ENCODE results near the gene RALGAPA2.
"Not testable (repeated sequence)": the region's sequence is repeated elsewhere in the genome, so short reads cannot be mapped to it uniquely, and the experiment has no call there.

Gene RALGAPA2

GRCh38 chr20:20546402-20546801, 166.0 kb downstream of the RALGAPA2 start:
- DNase-seq (ENCODE audit: low read depth in 2 of 3, low spot score in 1 of 3): peak in 2 of 3 donors; percentile 5 to 14

GRCh38 chr20:20543348-20543747, 169.1 kb downstream of the RALGAPA2 start:
- DNase-seq (ENCODE audit: low read depth in 2 of 3, low spot score in 1 of 3): not testable (repeated sequence)

GRCh38 chr20:20536240-20536933, 176.1 kb downstream of the RALGAPA2 start:
- DNase-seq (ENCODE audit: low read depth in 2 of 3, low spot score in 1 of 3): no peak

- DNase-seq (ENCODE audit: low read depth in 2 of 3, low spot score in 1 of 3): no peak
Measured at GRCh38 chr20:20535051-20535450, 177.4 kb downstream of the RALGAPA2 start.

- no peak for DNase-seq (ENCODE audit: low read depth in 2 of 3, low spot score in 1 of 3)
Measured at GRCh38 chr20:20531283-20531682, 181.2 kb downstream of the RALGAPA2 start.

- no peak for DNase-seq (ENCODE audit: low read depth in 2 of 3, low spot score in 1 of 3)
Measured at GRCh38 chr20:20530428-20531151, 181.9 kb downstream of the RALGAPA2 start.

- no peak for DNase-seq (ENCODE audit: low read depth in 2 of 3, low spot score in 1 of 3)
Measured at GRCh38 chr20:20529597-20529996, 182.8 kb downstream of the RALGAPA2 start.

- no peak for DNase-seq (ENCODE audit: low read depth in 2 of 3, low spot score in 1 of 3)
Measured at GRCh38 chr20:20528861-20529260, 183.6 kb downstream of the RALGAPA2 start.

- no peak for DNase-seq (ENCODE audit: low read depth in 2 of 3, low spot score in 1 of 3)
Measured at GRCh38 chr20:20527661-20528060, 184.8 kb downstream of the RALGAPA2 start.

- no peak for DNase-seq (ENCODE audit: low read depth in 2 of 3, low spot score in 1 of 3)
Measured at GRCh38 chr20:20525756-20526155, 186.7 kb downstream of the RALGAPA2 start.

- DNase-seq (ENCODE audit: low read depth in 2 of 3, low spot score in 1 of 3): no peak
Measured at GRCh38 chr20:20525214-20525613, 187.2 kb downstream of the RALGAPA2 start.

- no peak for DNase-seq (ENCODE audit: low read depth in 2 of 3, low spot score in 1 of 3)
Measured at GRCh38 chr20:20524756-20525155, 187.7 kb downstream of the RALGAPA2 start.

GRCh38 chr20:20521736-20522135, 190.7 kb downstream of the RALGAPA2 start:
- DNase-seq (ENCODE audit: low read depth in 2 of 3, low spot score in 1 of 3): no peak

GRCh38 chr20:20520776-20521175, 191.7 kb downstream of the RALGAPA2 start:
- DNase-seq (ENCODE audit: low read depth in 2 of 3, low spot score in 1 of 3): no peak

GRCh38 chr20:20519269-20519668, 193.2 kb downstream of the RALGAPA2 start:
- DNase-seq (ENCODE audit: low read depth in 2 of 3, low spot score in 1 of 3): no peak

GRCh38 chr20:20518263-20518662, 194.2 kb downstream of the RALGAPA2 start:
- no peak for DNase-seq (ENCODE audit: low read depth in 2 of 3, low spot score in 1 of 3)

GRCh38 chr20:20517296-20517695, 195.1 kb downstream of the RALGAPA2 start:
- DNase-seq (ENCODE audit: low read depth in 2 of 3, low spot score in 1 of 3): no peak

GRCh38 chr20:20513720-20514119, 198.7 kb downstream of the RALGAPA2 start:
- DNase-seq (ENCODE audit: low read depth in 2 of 3, low spot score in 1 of 3): no peak

GRCh38 chr20:20505554-20505953, 206.9 kb downstream of the RALGAPA2 start:
- DNase-seq (ENCODE audit: low read depth in 2 of 3, low spot score in 1 of 3): no peak

- no peak for DNase-seq (ENCODE audit: low read depth in 2 of 3, low spot score in 1 of 3)
Measured at GRCh38 chr20:20503777-20504530, 208.5 kb downstream of the RALGAPA2 start.

GRCh38 chr20:20501128-20501527, 211.3 kb downstream of the RALGAPA2 start:
- no peak for DNase-seq (ENCODE audit: low read depth in 2 of 3, low spot score in 1 of 3)

- DNase-seq (ENCODE audit: low read depth in 2 of 3, low spot score in 1 of 3): no peak
Measured at GRCh38 chr20:20500312-20500711, 212.1 kb downstream of the RALGAPA2 start.

Data from stimulated activated CD4-positive, alpha-beta T cell treated with anti-CD3 and anti-CD28 coated beads, Interleukin-12 subunit alpha, Interleukin-12 subunit beta, amount 100 ng/mL, for 48 hours (primary cell).